Stimulated activated CD4-positive, alpha-beta T cell treated with anti-CD3 and anti-CD28 coated beads, Interleukin-1b, Interleukin-23, amount 100 ng/mL, for 24 hours (primary cell): ENCODE results near the gene CCDC27.
A peak's percentile ranks its signal among the peaks of the same experiment; 100 is the strongest.

Source experiments
- DNase-seq, 4 experiments: peaks; one replicate each; pipeline ENCODE4 v3.0.0-alpha.2; 2020; ENCODE audit warnings: low read depth in 4 of 4, low spot score in 1 of 4

CCDC27 gene

DNA sequence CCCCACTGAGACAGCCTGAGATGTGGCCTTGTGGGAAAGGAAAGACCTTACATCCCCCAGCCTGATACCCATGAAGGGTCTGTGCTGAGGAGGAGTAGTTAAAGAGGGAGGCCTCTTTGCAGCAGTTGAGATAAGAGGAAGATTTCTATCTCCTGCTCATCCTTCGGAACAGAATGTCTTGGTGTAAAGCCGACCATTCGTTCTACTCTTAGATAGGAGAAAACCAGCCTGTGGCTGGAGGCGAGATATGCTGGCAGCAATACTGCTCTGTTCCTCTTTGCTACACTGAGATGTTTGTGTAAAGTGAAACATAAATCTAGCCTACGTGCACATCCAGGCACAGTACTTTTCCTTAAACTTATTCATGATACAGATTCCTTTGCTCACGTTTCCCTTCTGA, 1.5 kb upstream of the CCDC27 start:
- no peak for DNase-seq

GRCh38 chr1:3753656-3754454, 1.6 kb downstream of the CCDC27 start:
- DNase-seq = no peak

DNA sequence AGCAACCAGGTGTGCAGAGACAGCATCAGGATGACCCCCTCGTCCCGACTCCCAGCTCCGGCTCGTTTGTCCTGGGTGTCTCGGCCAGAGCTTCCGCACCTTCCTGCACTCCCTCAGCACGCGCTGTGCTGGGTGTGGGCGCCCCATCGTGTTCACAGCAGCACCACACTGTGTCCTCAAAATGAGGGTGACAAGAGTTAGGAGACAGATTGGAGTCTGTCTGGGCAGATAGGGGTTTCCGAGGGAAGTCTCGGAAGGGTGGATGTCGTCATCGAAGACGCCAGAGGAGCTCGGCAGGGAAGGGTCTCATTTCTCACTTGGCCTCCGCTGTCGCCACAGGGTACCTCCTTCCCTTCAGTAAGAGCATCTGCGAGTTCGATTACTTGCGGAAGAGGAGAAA, 4.1 kb downstream of the CCDC27 start:
- DNase-seq = no peak

- DNase-seq = no peak
Observed at GRCh38 chr1:3759164-3759563, 6.9 kb downstream of the CCDC27 start.

DNA sequence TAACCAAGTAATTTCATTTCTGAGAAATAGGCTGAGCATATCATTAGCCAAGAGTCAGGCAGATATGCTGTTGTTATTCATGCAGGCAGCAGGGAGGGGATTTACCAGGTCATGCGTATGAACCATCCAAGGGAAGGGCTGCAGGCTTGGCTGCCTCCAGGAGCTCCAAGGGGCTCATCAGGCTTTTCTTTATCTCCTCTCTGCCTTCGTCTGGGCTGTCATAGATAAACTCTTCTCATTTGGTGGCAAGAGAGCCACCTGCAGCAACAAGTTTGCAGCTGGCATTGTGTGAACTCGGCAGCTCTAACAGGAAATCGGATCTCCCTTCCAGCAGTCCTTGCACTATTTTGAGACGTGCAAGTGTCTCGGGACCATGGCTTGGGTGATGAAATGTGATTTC, 7.5 kb downstream of the CCDC27 start:
- no peak for DNase-seq

DNA sequence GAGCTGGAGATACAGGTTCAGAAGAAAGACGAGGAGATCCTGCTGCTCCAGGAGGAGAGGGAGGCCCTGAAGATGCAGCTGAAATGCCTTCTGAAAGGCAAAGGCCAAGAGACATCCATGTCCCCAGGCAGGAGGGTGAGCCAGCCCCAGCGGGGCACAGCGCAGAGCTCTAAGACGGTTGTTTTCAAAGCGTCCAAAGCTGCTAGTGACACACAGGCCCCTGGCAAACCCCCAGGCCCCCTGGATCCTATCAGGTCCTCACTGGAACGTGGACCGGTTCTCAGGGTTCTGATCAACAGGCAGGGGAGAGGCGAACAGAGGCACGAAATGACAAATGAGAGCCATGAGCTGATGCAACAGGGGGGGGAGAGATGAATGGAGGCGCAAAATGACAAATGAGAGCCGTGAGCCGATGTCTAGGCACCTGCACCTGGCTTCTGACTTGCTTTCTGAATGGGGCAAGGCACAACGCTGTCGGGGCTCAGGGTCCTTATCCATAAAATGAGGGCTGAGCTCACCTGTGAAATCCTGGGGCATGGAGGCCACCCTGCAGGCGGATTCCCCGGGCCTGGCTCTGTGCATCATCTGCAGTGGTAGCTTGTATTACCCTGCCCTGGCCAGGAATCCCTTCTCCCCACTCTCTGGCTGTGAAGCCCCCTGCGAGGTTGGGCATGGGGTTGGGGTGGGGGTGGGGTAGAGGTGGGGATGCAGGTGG, 9.2 kb downstream of the CCDC27 start:
- no peak for DNase-seq

GRCh38 chr1:3762151-3762872, 10.1 kb downstream of the CCDC27 start:
- DNase-seq = no peak

DNA sequence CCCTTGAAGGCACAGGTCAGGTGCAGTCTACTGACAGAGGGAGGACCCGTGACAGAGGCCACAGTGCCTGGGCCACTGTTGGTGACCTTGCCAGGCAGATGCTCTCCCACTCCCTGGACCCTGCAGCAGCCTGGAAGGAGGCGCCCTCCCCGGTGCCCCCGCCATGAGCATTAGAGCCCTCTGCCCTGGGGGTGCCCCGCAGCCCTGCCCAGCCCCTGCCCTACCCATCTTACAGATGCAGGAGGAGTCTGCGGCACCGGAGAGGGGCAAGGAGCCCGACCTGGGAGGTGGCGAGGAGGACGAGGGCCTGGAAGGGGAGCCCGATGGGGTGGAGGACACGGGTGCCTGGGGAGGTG, 10.6 kb downstream of the CCDC27 start:
- no peak for DNase-seq

GRCh38 chr1:3763351-3764125, 11.3 kb downstream of the CCDC27 start:
- DNase-seq = no peak

- DNase-seq = no peak
Observed at GRCh38 chr1:3767328-3767925, 15.2 kb downstream of the CCDC27 start.

DNA sequence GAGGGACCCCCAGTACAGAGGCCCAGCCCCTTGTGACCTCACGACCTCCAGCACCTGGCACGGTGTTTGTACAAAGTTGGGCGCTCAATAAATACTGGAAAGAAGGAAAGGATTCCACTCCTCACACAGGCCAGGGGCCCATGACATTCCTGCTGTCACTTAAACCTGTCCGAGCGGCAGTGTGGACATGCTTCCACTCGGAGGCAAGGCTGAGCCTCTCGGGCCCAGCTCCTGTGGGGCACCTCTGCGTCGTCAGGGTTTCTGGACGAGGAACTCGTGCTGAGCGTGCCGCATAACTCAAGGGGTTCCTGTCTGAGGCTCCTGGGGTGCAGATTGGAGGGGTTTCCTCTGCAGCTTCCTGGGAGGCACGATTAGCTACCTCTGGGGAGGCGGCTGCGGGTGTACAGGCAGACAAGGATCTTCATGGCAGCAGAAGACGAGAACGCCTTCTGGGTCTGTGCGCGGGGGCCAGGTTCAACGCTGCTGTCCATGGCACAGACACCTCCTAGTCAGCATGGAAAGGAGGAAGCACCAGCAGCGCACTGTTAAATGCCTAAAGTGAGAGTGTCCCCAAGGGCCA, 16.7 kb downstream of the CCDC27 start:
- no peak for DNase-seq

GRCh38 chr1:3770047-3770765, 18.0 kb downstream of the CCDC27 start:
- DNase-seq = no peak

DNA sequence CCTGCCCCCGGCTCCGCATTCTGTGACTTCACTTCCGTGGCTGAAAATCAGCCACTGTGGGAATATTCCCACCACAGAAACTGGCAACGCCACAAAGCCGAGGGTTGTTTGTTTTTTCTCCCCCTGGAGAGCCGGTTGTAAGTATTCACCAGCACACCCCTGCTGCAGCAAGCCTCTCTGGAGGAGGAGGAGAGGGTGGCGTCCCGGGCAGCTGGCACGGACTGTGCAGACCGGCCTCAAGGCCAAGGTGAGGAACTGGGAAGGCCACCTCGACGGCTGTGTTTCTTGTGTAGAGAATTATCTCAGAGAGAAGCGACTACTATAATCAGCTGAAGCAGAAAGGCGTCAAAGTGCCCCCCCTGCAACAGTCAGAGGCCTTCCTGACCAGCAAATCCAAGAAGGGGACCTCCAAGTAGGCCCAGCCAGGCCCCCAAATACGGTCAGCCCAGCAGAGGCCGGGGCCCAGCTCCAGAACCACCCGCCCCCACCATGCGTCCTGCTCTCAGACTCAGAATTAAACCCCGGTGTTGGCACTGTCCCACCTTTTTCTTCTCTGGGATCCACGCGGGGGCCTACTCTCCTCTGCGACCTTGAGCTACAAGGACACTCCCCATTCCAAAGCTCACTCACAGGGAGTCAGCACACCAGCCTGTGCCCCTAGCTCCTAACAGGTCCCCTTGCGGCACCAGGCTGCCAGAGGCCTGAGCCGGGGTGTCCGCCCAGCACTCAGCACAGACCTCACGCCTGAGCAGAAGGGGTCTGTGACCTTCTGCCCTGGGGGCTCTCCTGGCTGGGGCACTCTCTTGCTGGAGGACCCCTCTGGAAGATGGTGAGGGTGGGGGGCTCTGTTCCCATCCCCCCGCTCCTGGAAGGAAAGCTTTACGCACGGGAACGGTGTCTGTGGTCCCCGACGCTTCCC, 19.1 kb downstream of the CCDC27 start:
- DNase-seq = no peak

DNA sequence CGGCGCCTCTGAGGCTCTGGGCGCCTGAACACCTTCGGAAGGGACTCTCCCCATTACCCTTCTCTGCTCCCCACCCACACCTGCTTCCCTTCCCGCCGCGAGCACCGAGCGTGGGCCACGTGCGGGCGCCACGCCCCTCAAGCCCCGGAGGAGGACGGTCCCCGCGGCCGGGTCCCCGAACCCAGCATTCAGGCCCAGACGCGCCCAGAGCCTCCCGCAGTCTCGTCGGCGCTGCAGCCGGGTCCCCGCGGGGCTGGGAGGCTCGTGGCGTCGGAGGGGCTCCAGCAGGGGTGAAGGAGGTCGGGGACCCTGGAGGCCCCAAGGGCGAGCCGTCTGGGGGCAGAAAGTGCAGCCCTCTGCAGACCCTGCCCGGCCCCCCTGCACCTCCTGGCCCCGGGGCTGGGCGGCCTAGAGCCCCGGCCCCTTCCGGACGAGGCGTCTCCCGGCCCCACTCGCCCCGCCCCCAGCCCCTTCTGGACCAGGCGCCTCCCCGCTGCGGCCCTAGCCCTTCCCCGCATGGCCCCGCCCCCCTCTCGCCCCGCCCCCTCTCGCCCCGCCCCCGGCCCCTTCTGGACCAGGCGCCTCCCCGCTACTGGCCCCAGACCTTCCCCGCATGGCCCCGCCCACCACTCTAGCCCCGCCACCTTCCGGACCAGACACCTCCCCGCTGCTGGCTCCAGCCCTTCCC, 19.9 kb downstream of the CCDC27 start:
- peak; percentile 61 to 91 (median 72) for DNase-seq

DNA sequence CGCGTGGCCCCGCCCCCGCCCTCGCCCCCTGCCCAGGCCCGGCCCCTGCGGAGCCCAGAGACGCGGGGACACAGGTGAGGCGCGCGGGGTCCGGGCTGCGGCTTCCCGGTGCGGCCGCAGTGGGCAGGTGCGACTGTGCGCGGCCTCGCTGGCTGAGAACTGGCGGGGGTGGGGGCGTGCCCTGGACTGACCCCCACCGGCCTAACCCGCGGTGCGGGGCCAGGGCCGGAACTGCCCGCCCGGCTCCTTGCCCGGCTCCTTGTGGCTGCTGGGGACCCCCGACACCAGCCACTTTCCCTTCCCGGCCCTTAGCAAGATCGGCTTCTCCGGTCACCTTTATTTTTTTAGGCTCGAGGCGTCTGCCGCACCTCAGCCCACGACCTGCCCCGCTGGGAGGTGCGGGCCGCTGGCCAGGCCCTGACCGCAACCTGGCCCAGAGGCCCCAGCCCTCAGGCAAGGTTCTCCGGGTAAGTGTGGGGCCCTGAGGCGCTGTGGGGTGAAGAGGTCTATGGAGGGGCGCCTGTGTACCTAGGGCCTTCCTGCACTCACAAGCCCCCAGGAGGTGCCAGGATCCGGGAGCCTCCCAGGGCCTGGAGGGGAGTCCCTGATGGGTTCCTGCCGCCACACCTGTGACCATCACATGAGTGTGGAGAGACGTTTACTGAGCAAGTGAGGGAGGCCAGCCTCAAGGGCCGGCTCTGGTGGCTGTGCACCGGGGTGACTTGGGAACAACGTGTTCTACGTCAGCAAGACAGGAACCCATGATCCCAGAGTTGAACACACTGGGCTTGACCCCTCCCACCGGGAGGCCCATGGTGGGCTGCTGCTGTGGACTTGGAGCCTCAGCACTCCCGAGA, 20.7 kb downstream of the CCDC27 start, which contains the start of gene SMIM1:
SMIM1 (plus strand) TSS at position 35 of the 857 bp plus-strand sequence. CDS start 2,625 bp downstream, outside the sequence.
- DNase-seq = no peak

DNA sequence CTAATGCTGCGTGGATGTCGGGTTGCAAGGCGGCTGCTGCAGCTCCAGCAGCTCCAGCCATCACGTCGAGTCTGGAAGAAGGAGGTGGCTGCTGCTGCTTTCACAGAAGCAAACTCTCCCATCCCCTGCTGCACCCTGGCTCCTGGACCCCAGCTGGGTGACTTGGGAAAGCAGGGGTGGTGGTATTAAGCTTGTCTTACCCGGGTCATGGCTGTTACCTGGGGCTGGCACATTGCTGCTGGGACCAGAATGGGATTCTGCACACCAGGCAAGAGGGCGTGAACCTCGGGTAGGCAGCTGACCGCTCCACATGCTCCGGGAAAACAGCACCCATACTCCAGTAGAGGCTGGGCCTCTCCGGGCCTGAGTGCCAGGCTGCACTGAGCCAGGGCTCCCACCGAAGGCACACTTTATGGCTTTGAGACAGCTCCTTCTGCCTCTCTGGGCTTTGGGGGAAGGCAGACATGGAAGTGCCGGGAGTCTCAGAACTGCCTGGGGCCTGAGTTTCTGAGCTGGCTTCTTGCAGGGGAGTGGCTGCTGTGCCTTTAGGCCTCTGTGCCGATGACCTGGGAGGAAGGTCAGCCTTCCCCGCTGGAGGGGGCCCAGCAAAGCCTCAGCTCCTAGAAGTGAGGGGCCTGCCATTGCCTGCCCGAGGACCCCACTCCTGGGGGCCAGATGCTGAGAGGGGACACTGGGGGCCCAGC, 21.5 kb downstream of the CCDC27 start:
- DNase-seq = no peak
